ENCODE data around the gene PCDHA5.
"Not testable (repeated sequence)": the region's sequence is repeated elsewhere in the genome, so short reads cannot be mapped to it uniquely, and the experiment has no call there.

- TF ChIP-seq CTCF (tag by site-specific recombination; IDR thresholded peaks at IDR 0.05); YY1 (tag by site-specific recombination; IDR thresholded peaks at IDR 0.05); ZNF404 (tag by site-specific recombination; IDR thresholded peaks at IDR 0.05); ZFP3 (tag by site-specific recombination; IDR thresholded peaks at IDR 0.05; ENCODE audit: low read depth); BCL11A (tag by site-specific recombination; IDR thresholded peaks at IDR 0.05; ENCODE audit: low read depth); ATF2 (tag by site-specific recombination; IDR thresholded peaks at IDR 0.05; ENCODE audit: low read depth); ZBTB8A (tag by site-specific recombination; IDR thresholded peaks at IDR 0.05); ZNF24 (tag by site-specific recombination; IDR thresholded peaks at IDR 0.05); PBX3 (CRISPR knock-in tag; IDR thresholded peaks at IDR 0.05); ZNF558 (tag by site-specific recombination; IDR thresholded peaks at IDR 0.05); ZNF513 (tag by site-specific recombination; IDR thresholded peaks at IDR 0.05); ZBTB44 (tag by site-specific recombination; IDR thresholded peaks at IDR 0.05); TSHZ1 (tag by site-specific recombination; IDR thresholded peaks at IDR 0.05; ENCODE audit: borderline replicate concordance): not testable (repeated sequence)
Observed at GRCh38 chr5:140829511-140830501, 8.4 kb downstream of the PCDHA5 start.
